Fibroblast of mammary gland (primary cell): ENCODE data around the gene NCKAP1.
A peak's percentile ranks its signal among the peaks of the same experiment; 100 is the strongest.
"Not testable (repeated sequence)": the region's sequence is repeated elsewhere in the genome, so short reads cannot be mapped to it uniquely, and the experiment has no call there.

ENCODE experiments used
- DNase-seq: peaks from one replicate; pipeline ENCODE4 v3.0.0-alpha.2; 2010; ENCODE audit warnings: low read depth
- H3K4me3 ChIP-seq: 2 replicates; pipeline ENCODE4 v1.5.1; 2011; ENCODE audit warnings: low read depth, mild to moderate bottlenecking, low read length, moderate library complexity; ENCODE audit not compliant: control insufficient read depth
- TF ChIP-seq, protein P1 (sequence below): conservative IDR thresholded peaks from 2 replicates; pipeline ENCODE4 v1.5.1; 2011; ENCODE audit warnings: low read depth, low read length, inconsistent platforms; ENCODE audit not compliant: control insufficient read depth, insufficient read depth

Gene NCKAP1

DNA sequence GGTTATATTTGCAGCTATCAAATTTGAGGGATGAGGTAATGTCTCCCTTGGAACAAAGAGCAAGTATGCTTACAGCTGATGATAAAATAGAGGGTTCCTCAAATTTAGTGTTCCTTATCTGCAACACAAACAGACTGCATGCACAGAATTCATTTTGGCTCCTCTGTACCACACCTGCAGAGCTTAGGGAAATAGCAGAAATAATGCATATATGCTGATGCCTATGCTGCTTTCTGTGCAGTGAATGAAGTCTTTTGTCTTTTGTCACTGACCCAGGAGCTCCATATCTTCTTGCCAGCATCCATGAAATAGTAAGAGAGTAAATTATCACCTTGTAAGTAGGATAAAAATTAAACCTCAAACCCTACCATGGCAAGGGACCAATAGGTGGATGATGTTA, 69.8 kb downstream of the NCKAP1 start:
- DNase-seq: no peak
- H3K4me3 ChIP-seq: no peak overlapping the region
- TF ChIP-seq, protein P1, sequence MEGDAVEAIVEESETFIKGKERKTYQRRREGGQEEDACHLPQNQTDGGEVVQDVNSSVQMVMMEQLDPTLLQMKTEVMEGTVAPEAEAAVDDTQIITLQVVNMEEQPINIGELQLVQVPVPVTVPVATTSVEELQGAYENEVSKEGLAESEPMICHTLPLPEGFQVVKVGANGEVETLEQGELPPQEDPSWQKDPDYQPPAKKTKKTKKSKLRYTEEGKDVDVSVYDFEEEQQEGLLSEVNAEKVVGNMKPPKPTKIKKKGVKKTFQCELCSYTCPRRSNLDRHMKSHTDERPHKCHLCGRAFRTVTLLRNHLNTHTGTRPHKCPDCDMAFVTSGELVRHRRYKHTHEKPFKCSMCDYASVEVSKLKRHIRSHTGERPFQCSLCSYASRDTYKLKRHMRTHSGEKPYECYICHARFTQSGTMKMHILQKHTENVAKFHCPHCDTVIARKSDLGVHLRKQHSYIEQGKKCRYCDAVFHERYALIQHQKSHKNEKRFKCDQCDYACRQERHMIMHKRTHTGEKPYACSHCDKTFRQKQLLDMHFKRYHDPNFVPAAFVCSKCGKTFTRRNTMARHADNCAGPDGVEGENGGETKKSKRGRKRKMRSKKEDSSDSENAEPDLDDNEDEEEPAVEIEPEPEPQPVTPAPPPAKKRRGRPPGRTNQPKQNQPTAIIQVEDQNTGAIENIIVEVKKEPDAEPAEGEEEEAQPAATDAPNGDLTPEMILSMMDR: no peak

DNA sequence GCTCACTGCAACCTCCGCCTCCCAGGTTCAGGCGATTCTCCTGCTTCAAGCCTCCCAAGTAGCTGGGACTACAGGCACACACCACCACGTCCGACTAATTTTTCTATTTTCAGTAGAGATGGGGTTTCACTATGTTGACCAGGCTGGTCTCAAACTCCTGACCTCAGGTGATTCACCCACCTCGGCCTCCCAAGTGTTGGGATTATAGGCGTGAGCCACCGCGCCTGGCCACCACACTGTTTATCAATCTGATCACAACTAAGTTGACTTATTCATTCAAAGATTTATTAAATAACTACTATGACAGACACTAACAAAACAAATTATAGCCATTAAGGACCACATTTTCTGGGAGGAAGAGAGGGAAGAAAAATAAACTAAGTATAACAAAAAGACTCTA, 71.9 kb downstream of the NCKAP1 start:
- not testable (repeated sequence) for H3K4me3 ChIP-seq, DNase-seq

DNA sequence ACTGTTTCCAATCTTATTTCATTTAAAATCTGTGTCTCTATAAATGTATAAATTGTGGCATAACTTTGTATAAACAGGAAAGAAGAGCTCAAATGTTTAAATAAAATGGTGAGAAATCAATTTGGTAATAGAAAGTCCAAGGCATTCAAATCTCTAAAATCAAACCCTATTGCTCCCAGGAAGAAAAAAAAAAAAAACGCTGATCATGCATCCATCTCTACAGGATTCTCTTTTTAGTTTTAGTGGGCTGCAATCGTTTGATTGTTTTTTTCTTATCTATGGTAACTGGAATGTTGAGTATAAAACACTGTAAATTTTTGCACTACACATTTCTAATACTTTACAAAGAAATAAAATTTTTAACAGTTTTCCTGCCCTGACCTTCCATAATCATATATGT, 75.6 kb downstream of the NCKAP1 start:
- TF ChIP-seq, protein P1: no peak
- DNase-seq: no peak
- H3K4me3 ChIP-seq: no peak overlapping the region

DNA sequence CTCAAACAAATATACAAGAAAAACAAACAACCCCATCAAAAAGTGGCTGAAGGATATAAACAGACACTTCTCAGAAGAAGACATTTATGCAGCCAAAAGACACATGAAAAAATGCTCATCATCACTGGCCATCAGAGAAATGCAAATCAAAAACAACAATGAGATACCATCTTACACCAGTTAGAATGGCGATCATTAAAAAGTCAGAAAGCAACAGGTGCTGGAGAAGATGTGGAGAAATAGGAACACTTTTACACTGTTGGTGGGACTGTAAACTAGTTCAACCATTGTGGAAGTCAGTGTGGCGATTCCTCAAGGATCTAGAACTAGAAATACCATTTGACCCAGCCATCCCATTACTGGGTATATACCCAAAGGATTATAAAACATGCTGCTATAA, 77.4 kb downstream of the NCKAP1 start:
- H3K4me3 ChIP-seq, DNase-seq: not testable (repeated sequence)

DNA sequence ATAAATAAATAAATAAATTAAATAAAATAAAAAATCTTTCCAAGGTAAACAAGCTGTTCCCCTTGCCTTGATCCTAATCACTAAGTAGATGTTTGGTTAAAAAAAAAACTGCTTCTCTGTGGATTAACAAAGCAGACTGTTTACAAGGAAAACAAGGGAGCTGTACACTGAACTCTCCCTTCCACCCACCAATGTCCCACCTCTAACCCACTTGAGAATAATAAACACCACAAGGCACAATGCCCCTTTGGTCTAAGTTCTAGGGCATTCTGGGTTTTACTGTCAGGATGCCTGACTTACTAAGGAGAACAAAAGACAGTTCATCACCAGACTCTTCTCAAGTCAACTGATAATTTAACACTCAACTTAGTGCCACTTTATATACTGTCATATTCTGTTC, 83.5 kb downstream of the NCKAP1 start:
- TF ChIP-seq, protein P1: no peak
- no peak overlapping the region for H3K4me3 ChIP-seq
- no peak for DNase-seq

DNA sequence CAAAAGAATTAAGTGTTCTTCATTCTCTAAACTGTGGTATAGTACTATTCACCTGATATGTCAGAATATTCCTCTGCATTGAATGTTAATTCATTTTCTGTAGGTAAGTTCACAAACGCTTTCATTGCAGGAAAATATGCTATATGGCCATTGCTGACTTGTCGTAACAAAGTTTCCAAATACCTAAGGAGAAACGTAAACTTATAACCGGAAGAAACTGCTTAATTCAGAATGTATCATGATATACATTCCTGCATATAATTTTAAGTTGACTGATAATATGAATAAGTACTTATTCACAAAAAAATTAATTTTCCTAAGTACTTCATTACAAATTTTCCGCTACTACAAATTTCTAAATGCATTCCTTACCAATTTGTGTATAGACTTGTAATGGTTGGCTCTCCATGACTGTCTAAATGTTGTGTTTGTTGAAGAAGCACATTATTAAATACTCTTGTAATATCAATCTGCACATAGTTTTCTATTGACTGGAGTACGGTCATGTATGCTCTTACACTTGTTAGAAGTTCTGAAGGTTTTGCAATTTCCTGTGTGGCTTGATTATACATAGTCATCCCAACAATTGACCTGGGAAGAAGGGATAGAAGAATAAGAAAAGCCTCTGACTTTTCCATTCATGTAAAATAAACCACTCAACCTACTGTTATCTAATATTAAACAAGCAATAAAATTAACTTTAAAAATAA, 85.4 kb downstream of the NCKAP1 start:
- TF ChIP-seq, protein P1: no peak
- DNase-seq: peak; percentile 36
- H3K4me3 ChIP-seq: no peak overlapping the region

DNA sequence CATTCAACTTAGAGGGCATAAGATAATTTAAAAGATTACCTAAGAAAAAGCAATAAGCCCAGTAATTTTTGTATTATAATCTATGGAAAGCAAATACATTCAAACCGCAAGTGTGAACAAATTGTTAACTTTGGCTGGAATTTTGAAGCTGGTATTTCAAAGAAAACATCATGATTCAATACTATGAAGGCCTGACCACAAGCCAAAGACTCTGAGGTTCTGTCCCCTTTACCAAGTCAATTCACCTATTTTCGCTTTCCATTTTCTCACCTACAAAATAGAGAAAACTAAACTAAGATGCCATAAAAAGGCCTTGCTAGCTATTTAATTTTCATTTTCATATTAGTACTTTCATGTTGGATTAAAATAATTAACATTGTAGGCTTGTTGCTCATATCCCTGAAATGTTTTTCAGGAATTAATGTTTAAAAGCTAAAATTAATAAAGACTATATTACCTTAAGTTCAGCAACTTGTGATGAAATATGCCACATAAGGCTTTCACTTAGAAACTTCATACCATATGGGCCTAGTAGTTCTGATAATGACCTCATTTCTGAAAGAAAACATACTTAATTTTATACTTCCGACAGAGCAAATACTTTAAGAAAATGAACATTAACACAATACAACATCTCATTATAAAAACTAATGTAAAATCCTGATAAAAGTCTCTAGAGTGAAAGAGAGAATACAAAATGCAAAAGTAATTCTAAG, 86.2 kb downstream of the NCKAP1 start:
- no peak overlapping the region for H3K4me3 ChIP-seq
- DNase-seq: no peak
- TF ChIP-seq, protein P1: no peak

DNA sequence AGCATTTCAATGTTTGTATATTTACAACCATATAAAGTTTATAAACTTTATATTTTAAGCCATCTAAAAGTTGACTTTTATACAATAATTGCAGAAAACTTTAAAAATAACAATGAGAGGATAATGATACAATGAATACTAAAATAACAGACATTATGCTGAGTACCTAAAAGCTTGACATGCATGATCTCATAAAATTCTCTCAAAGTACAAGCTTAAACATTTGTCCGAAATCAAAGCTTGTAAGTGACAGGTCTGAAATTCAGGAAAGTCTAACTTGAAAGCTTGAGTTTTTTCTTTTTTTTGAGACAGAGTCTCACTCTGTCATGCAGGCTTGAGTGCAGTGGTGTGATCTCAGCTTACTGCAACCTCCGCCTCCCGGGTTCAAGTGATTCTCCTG, 87.7 kb downstream of the NCKAP1 start:
- DNase-seq: no peak

More for the DNA sequence above, 87.7 kb downstream of the NCKAP1 start:
- TF ChIP-seq, protein P1: no peak
- no peak overlapping the region for H3K4me3 ChIP-seq
